Right lobe of liver (tissue), 6 donors: ENCODE results near the gene ZBTB21. TPM values are rescaled to one million over a fixed set of nuclear protein-coding genes. Genes with fewer than 3 reads are reported as not detected.
"Not testable (repeated sequence)": the region's sequence is repeated elsewhere in the genome, so short reads cannot be mapped to it uniquely, and the experiment has no call there.

ENCODE experiments used
- ATAC-seq, 4 donors: fragments of 200-7000 bp; cut with Tn5 transposase; one replicate each; pipeline ENCODE4 v1.9.1; 2020; ENCODE audit warnings: mild to moderate bottlenecking in 4 of 4, moderate library complexity in 4 of 4
- DNase-seq, 3 donors: peaks; one replicate each; pipeline ENCODE4 v3.0.0-alpha.2; 2020
- H3K27ac ChIP-seq, 3 donors: fragments of 200-600 bp; one replicate each; pipeline ENCODE4 v1.8.0; 2022
- H3K27me3 ChIP-seq, 2 donors: fragments of 200-600 bp; one replicate each; pipeline ENCODE4 v1.8.0; 2022
- H3K36me3 ChIP-seq, 4 donors: fragments of 200-600 bp; sonication (generic) in 1 of 4; one replicate each; pipeline versions ENCODE4 v1.5.1 to v1.8.0; 2017 to 2022; ENCODE audit warnings: control low read depth in 1 of 4
- H3K4me1 ChIP-seq, 4 donors: fragments of 200-600 bp; sonication (generic) in 1 of 4; one replicate each; pipeline versions ENCODE4 v1.5.1 to v1.8.0; 2017 to 2022; ENCODE audit warnings: control low read depth in 1 of 4
- H3K4me3 ChIP-seq, 3 donors: fragments of 200-600 bp; one replicate each; pipeline ENCODE4 v1.8.0; 2022
- H3K9me3 ChIP-seq, 4 donors: fragments of 200-600 bp; sonication (generic) in 1 of 4; one replicate each; pipeline versions ENCODE4 v1.5.1 to v1.8.0; 2017 to 2022; ENCODE audit warnings: control low read depth in 1 of 4
- CTCF ChIP-seq, 4 donors: fragments of 200-600 bp in 3 of 4; fragments of 450-650 bp in 1 of 4; IDR thresholded peaks; one replicate each; pipeline versions ENCODE4 v1.5.1 to v1.8.0; 2016 to 2022; ENCODE audit warnings: antibody characterized with exemption in 4 of 4, mild to moderate bottlenecking in 2 of 4
- POLR2A ChIP-seq: fragments of 450-650 bp; IDR thresholded peaks from one replicate; pipeline ENCODE4 v1.6.1; 2017; ENCODE audit warnings: antibody characterized with exemption, mild to moderate bottlenecking
- WGBS: methylation state at CpG from one replicate; pipeline ENCODE4 v1.1.6; 2018; ENCODE audit warnings: low coverage, low lambda C conversion rate; ENCODE audit not compliant: insufficient coverage; ENCODE audit errors: missing lambda C conversion rate; 5-methylcytosine and 5-hydroxymethylcytosine counted together
- intact Hi-C, 2 donors: fragments of 100-400 bp; cut with DNase I; formaldehyde crosslinking; loops; one replicate each; pipeline versions ENCODE4 v1.11.2 to v1.14.1; 2022
- total RNA-seq, 6 experiments: library from RNA; depleted of rRNA in 2 of 6; stranded (reverse); fragments of >200 nt in 2 of 6; fragmentation: NEBNext Ultra II Directional in 3 of 6; extraction: Animal tissue kit (Norgen Biotek cat#: 25700) in 3 of 6; gene quantifications; one replicate each; pipeline versions ENCODE4 v1.1.0 to v1.2.4, GENCODE V29; 2016 to 2023
- donor health status: DM: no; HTN: yes; CAD: no.
- donor health status: DM: no; HTN: no; CAD: no.
- donor health status: DM: no; HTN: no; CAD: no.
- donor health status: DM: no; HTN: yes; CAD: no.
- donor health status: DM: no; HTN: yes; CAD: no.

The ZBTB21 gene
- total RNA-seq, 6 experiments from 2014 or later, result 3.0 to 28.5 (median 11.2) TPM

- H3K4me3 ChIP-seq, result no peak overlapping the region
- H3K27me3 ChIP-seq, result no peaks in the 10 kb centered on the region
- DNase-seq (no peak), ATAC-seq (no peak)
- intact Hi-C loops, result no loop called here
- no peak for TF ChIP-seq CTCF (IDR thresholded peaks at IDR 0.05)
- 80% methylated on average over 2 of the region's 2 CpGs for WGBS
- peaks cover 0 to 4% (median 2%) of the 10 kb centered on the region in 4 donors for H3K36me3 ChIP-seq
- no peaks in the 10 kb centered on the region for H3K4me1 ChIP-seq
- no peak overlapping the region for H3K27ac ChIP-seq
- no peaks in the 10 kb centered on the region for H3K9me3 ChIP-seq
These were observed 8.4 kb downstream of the ZBTB21 start for GRCh38 chr21:42001781-42002180.

DNA sequence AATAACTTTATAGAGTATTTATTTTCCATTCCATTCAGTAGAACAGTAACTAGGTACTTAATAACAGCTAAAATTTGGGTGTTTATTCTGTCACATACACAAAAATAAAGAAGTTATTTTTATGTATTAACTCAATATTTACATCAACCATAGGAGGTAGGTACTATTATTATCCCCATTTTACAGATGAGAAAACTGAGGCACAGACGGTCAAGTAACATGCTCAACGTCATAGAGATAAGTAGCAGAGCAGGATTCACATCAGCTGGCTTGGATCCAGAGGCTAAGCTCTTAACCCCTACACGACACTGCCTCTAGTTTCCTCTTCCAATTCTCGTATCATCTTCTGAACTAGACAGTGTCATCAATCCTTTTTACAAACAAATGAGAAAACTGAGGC is 9.3 kb downstream of the ZBTB21 start:
- ATAC-seq (no peak), DNase-seq (no peak)
- WGBS, result 91% methylated on average over 4 of the region's 4 CpGs
- no peak for TF ChIP-seq POLR2A
- TF ChIP-seq CTCF (IDR thresholded peaks at IDR 0.05), result no peak
- H3K4me1 ChIP-seq, result no peaks in the 10 kb centered on the region
- H3K27ac ChIP-seq, result no peak overlapping the region
- no peaks in the 10 kb centered on the region for H3K27me3 ChIP-seq
- H3K4me3 ChIP-seq, result no peak overlapping the region
- peaks cover 0 to 4% (median 2%) of the 10 kb centered on the region in 4 donors for H3K36me3 ChIP-seq
- H3K9me3 ChIP-seq, result no peaks in the 10 kb centered on the region
- intact Hi-C loops, result no loop called here

- Histone ChIP-seq H3K4me3 (no peak overlapping the region), H3K27me3 (no peaks in the 10 kb centered on the region), H3K9me3 (no peaks in the 10 kb centered on the region), H3K27ac (no peak overlapping the region), H3K36me3 (peaks cover 0 to 19% (median 10%) of the 10 kb centered on the region in 4 donors), H3K4me1 (no peaks in the 10 kb centered on the region)
- TF ChIP-seq POLR2A (no peak), CTCF (IDR thresholded peaks at IDR 0.05) (no peak)
- DNase-seq (no peak), ATAC-seq (no peak)
- 100% methylated on average over 1 of the region's 1 CpG for WGBS
- intact Hi-C loops, result no loop called here
These were observed 12.5 kb downstream of the ZBTB21 start for GRCh38 chr21:41997657-41998056.

GRCh38 chr21:41995577-41995976 is 14.6 kb downstream of the ZBTB21 start:
- no peaks in the 10 kb centered on the region for H3K27me3 ChIP-seq
- TF ChIP-seq POLR2A (no peak), CTCF (IDR thresholded peaks at IDR 0.05) (no peak)
- DNase-seq (no peak), ATAC-seq (no peak)
- 87% methylated on average over 2 of the region's 3 CpGs for WGBS
- H3K36me3 ChIP-seq, result peaks cover 0 to 31% (median 13%) of the 10 kb centered on the region in 4 donors
- H3K9me3 ChIP-seq, result no peaks in the 10 kb centered on the region
- H3K4me3 ChIP-seq, result no peak overlapping the region
- H3K4me1 ChIP-seq, result no peaks in the 10 kb centered on the region
- H3K27ac ChIP-seq, result no peak overlapping the region
- intact Hi-C loops, result no loop called here

GRCh38 chr21:41994613-41995012 is 15.5 kb downstream of the ZBTB21 start:
- H3K27me3 ChIP-seq, H3K4me1 ChIP-seq, DNase-seq, H3K9me3 ChIP-seq, intact Hi-C loops, ATAC-seq, H3K4me3 ChIP-seq, H3K27ac ChIP-seq: not testable (repeated sequence)
- WGBS, result 53% methylated on average over 4 of the region's 5 CpGs
- H3K36me3 ChIP-seq, result peaks cover 0 to 31% (median 13%) of the 10 kb centered on the region in 4 donors
